ENCODE results near the gene RPGRIP1.
A peak's percentile ranks its signal among the peaks of the same experiment; 100 is the strongest.
"Not testable (repeated sequence)": the region's sequence is repeated elsewhere in the genome, so short reads cannot be mapped to it uniquely, and the experiment has no call there.

The RPGRIP1 gene

DNA sequence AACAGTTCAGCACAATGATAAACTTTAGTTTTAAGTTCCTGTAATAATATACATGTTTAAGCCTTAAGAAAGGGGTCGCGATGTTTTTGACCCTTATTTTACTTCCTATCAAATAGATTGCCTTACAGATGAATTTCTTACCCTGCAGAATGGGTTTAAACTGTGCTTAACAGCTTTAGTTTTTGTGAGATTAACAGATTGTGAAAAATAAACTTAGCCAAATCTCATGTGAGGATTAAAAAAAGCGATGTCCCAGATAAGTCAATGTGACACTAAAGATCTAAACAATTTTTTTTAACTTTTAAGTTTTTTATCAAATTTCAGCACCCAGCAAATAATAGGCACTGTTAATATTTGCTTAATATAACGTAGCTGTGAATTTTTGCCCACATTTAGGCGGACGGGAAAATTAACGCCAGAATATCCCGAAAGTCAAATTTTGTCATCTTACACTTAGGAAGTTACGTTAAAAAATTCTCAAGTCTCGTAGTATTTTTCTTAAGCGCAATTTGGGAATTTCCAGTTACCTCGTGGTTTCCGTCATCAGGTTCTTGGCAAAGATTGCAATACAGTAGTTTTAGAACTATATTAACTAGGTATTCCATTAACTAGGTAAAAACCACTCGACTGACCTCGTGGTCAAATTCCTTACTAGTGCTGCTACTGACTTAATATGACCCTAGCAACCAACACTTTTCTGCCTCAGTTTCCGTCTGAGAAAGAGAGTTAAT, 11.8 kb upstream of the RPGRIP1 start:
- no peak for DNase-seq (ENCODE audit: low read depth)
- TF ChIP-seq, protein P1, sequence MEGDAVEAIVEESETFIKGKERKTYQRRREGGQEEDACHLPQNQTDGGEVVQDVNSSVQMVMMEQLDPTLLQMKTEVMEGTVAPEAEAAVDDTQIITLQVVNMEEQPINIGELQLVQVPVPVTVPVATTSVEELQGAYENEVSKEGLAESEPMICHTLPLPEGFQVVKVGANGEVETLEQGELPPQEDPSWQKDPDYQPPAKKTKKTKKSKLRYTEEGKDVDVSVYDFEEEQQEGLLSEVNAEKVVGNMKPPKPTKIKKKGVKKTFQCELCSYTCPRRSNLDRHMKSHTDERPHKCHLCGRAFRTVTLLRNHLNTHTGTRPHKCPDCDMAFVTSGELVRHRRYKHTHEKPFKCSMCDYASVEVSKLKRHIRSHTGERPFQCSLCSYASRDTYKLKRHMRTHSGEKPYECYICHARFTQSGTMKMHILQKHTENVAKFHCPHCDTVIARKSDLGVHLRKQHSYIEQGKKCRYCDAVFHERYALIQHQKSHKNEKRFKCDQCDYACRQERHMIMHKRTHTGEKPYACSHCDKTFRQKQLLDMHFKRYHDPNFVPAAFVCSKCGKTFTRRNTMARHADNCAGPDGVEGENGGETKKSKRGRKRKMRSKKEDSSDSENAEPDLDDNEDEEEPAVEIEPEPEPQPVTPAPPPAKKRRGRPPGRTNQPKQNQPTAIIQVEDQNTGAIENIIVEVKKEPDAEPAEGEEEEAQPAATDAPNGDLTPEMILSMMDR (conservative IDR thresholded peaks at IDR 0.05; ENCODE audit: low read depth, low read length): no peak
- H3K4me3 ChIP-seq (ENCODE audit: low read length): peak overlapping the region; percentile 100

DNA sequence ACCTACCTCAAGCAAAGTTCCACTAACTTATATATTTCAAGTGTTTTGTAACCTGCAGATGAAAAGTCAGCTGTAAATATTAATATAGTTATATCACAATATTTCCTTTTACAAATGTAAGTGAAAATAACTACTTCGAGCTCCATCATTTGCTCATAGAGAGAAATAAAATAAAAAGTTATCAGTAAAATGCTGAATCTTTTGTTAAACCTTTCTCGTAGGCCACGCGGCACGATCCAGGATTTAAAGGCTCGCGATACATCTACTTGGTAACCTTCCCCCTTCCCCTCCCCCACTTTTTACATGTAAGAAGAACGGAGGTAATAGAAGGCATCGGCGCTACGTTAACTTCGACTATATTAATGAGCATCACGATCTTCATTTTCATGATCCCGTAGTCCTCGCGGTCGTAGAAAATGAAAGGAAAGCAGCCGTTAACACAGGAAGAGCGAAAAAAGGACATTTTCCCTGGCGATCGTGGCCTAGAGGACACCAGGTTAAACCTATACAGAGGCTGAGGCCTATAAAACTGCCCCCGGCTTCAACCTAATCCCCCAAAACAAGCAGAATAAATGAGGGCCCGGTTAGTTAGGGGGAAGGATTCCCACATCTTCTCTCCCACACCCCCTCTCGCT, 11.1 kb upstream of the RPGRIP1 start:
- peak; percentile 41 for DNase-seq (ENCODE audit: low read depth)
- peak overlapping the region; percentile 100 for H3K4me3 ChIP-seq (ENCODE audit: low read length)
- TF ChIP-seq, protein P1 (conservative IDR thresholded peaks at IDR 0.05; ENCODE audit: low read depth, low read length): no peak

DNA sequence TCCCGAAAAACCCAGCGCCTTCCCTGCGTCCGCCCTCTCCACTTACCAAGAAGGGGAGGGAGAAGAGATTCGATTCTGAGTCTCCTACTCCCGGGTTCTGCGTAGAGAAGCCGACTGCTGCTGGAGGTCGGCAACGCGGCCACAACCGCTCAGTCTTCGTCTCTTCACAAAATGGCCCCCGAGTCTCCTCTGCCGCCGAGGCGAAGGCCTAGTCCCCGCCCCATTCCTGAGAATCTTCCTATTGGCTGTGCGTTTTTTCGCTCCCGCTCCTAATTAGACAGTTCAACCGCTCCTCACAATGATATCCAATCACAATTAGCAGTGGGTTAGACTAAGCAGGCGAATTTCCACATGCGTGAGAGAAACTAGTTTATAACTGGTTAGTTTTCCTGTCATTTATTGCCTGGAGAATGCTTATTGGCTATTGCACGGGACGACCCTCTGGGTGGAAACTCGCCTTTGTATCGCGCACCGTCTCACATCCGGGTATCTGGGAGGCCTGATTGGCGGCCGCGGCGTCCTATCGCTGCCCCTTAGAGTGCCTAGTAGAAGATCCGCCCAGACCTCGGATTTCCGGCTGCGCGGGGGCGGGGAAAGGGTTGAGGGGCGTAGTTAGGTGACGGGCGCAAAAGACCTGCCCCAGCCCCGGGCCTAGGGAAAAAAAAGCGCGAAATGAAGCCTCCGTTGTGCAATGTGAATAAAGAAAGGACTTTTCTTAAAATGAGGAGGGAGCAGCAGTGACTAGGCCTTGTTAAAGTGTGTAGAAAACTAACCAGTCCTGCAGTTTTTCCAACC, 10.4 kb upstream of the RPGRIP1 start, which contains the start of gene HNRNPC:
Gene HNRNPC (minus strand): TSS at position 191 of the 795 bp plus-strand sequence. CDS start 35,249 bp downstream, outside the sequence.
- peak within 1 kb of the TSS; percentile 100 for H3K4me3 ChIP-seq (ENCODE audit: low read length)
- TF ChIP-seq, protein P1 (conservative IDR thresholded peaks at IDR 0.05; ENCODE audit: low read depth, low read length): no peak
- DNase-seq (ENCODE audit: low read depth): peak; percentile 100

DNA sequence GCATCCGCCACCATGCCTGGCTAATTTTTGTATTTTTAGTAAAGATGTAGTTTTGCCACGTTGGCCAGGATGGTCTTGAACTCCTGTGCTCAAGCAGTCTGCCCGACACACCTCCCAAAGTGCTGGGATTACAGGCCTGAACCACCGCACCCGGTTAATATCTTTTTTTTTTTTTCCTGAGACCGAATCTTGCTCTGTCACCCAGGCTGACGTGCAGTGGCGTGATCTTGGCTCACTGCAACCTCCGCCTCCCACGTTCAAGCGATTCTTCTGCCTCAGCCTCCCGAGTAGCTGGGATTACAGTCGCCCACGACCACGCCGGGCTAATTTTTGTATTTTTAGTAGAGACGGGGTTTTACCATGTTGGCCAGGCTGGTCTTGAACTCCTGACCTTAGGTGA, 7.2 kb upstream of the RPGRIP1 start:
- H3K4me3 ChIP-seq (ENCODE audit: low read length); DNase-seq (ENCODE audit: low read depth): not testable (repeated sequence)

DNA sequence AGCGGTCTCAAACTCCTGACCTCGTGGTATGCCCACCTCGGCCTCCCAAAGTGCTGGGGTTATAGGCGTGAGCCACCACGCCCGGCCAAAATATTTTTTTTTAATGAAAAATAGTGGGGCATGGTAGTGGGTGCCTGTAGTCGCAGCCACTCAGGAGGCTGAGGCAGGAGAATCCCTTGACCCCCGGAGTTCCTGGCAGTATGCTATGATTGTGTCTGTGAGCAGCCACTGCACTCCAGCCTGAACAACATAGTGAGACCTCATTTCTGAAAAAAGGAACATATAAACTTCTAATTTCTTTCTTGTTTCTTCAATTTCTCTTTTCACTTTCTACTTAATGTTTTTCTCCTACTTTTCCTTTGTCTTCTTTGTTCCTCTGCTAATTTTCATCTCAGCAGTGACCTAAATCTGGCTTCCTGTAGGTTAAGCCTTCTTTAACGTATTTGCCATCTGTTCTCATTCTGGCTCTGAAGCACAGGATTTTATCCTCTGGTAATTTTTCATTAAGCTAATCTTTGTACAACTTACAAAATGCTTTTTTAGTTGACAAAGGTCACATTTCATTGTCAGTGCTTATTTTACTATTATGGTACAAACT, 4.5 kb upstream of the RPGRIP1 start:
- TF ChIP-seq, protein P1 (conservative IDR thresholded peaks at IDR 0.05; ENCODE audit: low read depth, low read length): no peak
- no peak for DNase-seq (ENCODE audit: low read depth)
- H3K4me3 ChIP-seq (ENCODE audit: low read length): no peak overlapping the region

DNA sequence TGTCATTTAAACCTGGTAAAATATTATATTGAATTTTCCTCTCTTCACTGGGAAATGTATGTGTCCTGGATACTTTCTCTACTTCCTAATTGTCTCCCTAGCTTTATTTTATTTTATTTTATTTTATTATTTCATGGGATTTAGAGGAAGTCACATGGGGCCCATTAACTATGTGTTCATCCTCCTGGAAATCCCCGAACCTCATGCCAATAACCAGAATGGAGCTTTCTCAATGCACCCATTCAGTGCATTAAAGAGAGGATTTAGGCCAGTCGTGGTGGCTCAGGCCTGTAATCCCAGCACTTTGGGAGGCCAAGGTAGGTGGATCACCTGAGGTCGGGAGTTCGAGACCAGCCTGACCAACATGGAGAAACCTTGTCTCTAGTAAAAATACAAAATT, 1.3 kb upstream of the RPGRIP1 start:
- DNase-seq (ENCODE audit: low read depth): no peak
- TF ChIP-seq, protein P1 (conservative IDR thresholded peaks at IDR 0.05; ENCODE audit: low read depth, low read length): no peak
- H3K4me3 ChIP-seq (ENCODE audit: low read length): no peak overlapping the region

DNA sequence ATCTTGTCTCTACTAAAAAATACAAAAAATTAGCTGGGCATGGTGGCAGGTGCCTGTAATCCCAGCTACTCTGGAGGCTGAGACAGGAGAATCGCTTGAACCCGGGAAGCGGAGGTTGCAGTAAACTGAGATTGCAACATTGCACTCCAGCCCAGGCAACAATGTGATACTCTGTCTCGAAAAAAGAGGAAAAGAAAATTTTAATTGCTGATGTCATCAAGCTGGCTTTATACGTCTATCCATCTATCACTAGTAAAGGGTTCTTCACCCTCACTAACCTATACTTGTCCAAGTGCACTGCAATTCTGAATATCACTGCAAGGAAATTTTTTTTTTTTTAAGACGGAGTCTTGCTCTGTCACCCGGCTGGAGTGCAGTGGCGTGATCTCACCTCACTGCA, 2.0 kb downstream of the RPGRIP1 start:
- not testable (repeated sequence) for H3K4me3 ChIP-seq (ENCODE audit: low read length)

DNA sequence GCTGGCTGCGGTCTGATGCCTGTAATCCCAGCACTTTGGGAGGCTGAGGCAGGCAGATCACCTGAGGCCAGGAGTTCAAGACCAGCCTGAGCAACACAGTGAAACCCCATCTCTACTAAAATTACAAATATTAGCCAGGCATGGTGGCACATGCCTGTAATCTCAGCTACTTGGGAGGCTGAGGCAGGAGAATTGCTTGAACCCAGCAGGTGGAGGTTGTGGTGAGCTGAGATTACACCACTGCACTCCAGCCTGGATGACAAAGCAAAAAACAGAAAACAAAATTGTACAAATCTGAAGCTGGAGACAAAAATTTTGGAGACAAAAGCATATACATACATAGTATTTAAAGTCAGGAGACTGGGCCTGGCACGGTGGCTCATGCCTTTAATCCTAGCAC, 6.6 kb downstream of the RPGRIP1 start:
- H3K4me3 ChIP-seq (ENCODE audit: low read length): not testable (repeated sequence)

More for the DNA sequence above, 2.0 kb downstream of the RPGRIP1 start:
- DNase-seq (ENCODE audit: low read depth): not testable (repeated sequence)

More for the DNA sequence above, 6.6 kb downstream of the RPGRIP1 start:
- DNase-seq (ENCODE audit: low read depth): not testable (repeated sequence)
